Suprapubic skin (tissue), 4 donors: Measurements from ENCODE around the gene DYRK2.

ENCODE experiments used
- CTCF ChIP-seq, 2 donors: fragments of 200-600 bp in 1 of 2; fragments of 450-650 bp in 1 of 2; sonication (generic) in 1 of 2; IDR thresholded peaks; one replicate each; pipeline ENCODE4 v1.5.1; 2016 to 2019; ENCODE audit warnings: antibody characterized with exemption in 2 of 2, mild to moderate bottlenecking in 1 of 2, moderate library complexity in 1 of 2
- EP300 ChIP-seq: sonication (generic); formaldehyde crosslinking; IDR thresholded peaks from one replicate; pipeline ENCODE4 v1.6.1; 2017; ENCODE audit warnings: antibody characterized with exemption
- POLR2A ChIP-seq, 2 donors: fragments of 450-650 bp; IDR thresholded peaks; one replicate each; pipeline ENCODE4 v1.6.1; 2017; ENCODE audit warnings: antibody characterized with exemption in 2 of 2, mild to moderate bottlenecking in 2 of 2, moderate library complexity in 2 of 2
- POLR2AphosphoS5 ChIP-seq, 3 donors: sonication (generic); formaldehyde crosslinking; IDR thresholded peaks; one replicate each; pipeline ENCODE4 v1.6.1; 2017; ENCODE audit warnings: antibody characterized with exemption in 3 of 3

DNA sequence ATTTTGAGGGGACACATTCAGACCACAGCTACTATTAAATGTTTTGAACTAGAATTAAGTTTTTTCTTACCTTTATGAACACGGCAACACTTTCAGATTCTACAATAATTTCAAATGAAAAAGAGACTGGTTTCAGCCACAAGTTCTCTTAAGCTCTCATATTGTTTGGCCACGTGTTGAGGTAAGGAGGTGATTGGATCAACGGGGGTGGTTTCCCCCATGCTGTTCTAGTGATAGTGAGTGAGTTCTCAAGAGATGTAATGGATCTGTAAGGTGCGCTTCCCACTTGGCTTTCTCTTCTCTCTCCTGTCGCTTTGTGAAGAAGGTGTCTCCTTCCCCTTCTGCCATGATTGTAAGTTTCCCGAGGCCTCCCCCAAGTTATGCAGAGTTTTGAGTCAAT is 48.9 kb upstream of the DYRK2 start:
- TF ChIP-seq CTCF (IDR thresholded peaks at IDR 0.05) (no peak), POLR2A (IDR thresholded peaks at IDR 0.05) (no peak), EP300 (no peak), POLR2AphosphoS5 (IDR thresholded peaks at IDR 0.05) (no peak)
